ENCODE results near the gene TNFRSF1B. TPM values are rescaled to one million over a fixed set of nuclear protein-coding genes. Genes with fewer than 3 reads are reported as not detected.

Gene TNFRSF1B
- total RNA-seq, 3 donors from 2014 or later = 25.0 to 48.8 (median 35.1) TPM

DNA sequence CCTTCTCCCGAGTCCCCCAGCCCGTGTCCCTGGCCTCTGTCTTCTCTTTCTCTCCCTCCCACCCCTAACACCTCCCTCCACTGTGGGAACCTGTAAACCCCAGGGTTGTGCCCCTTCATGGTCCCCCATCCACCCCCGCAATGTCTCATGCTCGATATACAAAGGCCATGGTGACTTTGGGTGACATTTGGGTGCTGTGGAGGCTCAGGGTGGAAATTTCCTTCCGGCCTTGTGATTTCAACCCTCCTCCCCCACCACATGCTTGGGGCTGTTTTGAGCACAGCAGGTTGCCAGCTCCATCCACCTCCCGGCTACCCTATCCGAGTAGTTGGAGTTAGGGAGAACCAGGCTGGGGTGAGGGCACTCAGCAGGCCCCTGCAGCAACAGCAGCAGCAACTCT, 37.3 kb downstream of the TNFRSF1B start:
- no peaks in the 10 kb centered on the region for H3K4me1 ChIP-seq
- no peaks in the 10 kb centered on the region for H3K36me3 ChIP-seq
- no peaks in the 10 kb centered on the region for H3K27me3 ChIP-seq
- no peak overlapping the region for H3K27ac ChIP-seq
- no peak for DNase-seq (ENCODE audit: low spot score in 2 of 2)
- no peaks in the 10 kb centered on the region for H3K9me3 ChIP-seq
- H3K4me3 ChIP-seq = no peak overlapping the region
- TF ChIP-seq POLR2AphosphoS5 (IDR thresholded peaks at IDR 0.05) = no peak
- TF ChIP-seq, protein P1, sequence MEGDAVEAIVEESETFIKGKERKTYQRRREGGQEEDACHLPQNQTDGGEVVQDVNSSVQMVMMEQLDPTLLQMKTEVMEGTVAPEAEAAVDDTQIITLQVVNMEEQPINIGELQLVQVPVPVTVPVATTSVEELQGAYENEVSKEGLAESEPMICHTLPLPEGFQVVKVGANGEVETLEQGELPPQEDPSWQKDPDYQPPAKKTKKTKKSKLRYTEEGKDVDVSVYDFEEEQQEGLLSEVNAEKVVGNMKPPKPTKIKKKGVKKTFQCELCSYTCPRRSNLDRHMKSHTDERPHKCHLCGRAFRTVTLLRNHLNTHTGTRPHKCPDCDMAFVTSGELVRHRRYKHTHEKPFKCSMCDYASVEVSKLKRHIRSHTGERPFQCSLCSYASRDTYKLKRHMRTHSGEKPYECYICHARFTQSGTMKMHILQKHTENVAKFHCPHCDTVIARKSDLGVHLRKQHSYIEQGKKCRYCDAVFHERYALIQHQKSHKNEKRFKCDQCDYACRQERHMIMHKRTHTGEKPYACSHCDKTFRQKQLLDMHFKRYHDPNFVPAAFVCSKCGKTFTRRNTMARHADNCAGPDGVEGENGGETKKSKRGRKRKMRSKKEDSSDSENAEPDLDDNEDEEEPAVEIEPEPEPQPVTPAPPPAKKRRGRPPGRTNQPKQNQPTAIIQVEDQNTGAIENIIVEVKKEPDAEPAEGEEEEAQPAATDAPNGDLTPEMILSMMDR (IDR thresholded peaks at IDR 0.05) = no peak
- TF ChIP-seq POLR2A (IDR thresholded peaks at IDR 0.05) = no peak
- intact Hi-C loops (cut with DNase I; ENCODE audit: low total_unique reads) = no loop called here

DNA sequence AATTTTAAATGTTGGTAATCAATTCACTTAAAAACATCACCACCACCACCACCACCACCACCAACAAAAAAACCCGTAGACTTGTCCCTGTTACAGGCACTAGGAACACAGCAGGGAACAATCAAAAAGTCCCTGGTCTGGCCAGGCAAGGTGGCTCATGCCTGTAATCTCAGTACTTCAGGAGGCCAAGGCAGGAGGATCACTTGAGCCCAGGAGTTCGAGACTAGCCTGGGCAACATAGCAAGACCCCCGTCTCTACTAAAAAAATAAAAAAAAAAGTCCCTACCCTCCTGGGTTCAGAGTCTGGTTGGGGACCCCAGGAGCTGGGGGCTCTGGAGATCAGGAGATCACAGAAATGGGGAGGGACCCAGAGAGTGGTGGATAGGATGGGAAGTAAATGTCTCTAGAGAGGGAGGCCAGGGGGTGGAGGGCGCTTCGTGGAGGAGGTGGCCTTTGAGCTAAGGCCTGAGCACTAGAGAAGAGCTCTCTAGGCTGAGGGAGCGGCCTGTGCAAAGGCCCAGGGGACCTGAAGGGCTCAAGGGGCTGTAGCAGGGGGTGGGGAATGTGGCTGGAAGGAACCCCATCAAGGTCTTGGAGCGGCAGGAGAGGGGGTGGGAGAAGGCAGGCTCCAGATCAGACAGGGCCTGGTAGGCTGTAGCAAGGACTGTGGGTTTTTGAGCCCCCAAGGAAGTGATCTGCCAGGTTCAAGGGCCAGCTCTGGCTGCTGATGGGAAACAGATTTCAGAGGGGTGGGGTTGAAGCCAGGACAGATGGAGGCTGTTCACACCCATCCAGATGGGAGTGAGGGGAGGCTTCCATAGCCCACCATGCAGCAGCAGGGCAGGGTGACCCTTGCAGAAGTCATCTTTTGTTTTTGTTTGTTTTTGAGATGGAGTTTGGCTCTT, 38.2 kb downstream of the TNFRSF1B start:
- TF ChIP-seq, protein P1 (IDR thresholded peaks at IDR 0.05) = no peak
- TF ChIP-seq POLR2A (IDR thresholded peaks at IDR 0.05) (no peak), POLR2AphosphoS5 (IDR thresholded peaks at IDR 0.05) (no peak)
- Histone ChIP-seq H3K9me3 (no peaks in the 10 kb centered on the region), H3K27ac (no peak overlapping the region), H3K36me3 (no peaks in the 10 kb centered on the region), H3K4me1 (no peaks in the 10 kb centered on the region), H3K27me3 (no peaks in the 10 kb centered on the region), H3K4me3 (no peak overlapping the region)
- DNase-seq (ENCODE audit: low spot score in 2 of 2) = no peak
- intact Hi-C loops (cut with DNase I; ENCODE audit: low total_unique reads) = no loop called here

DNA sequence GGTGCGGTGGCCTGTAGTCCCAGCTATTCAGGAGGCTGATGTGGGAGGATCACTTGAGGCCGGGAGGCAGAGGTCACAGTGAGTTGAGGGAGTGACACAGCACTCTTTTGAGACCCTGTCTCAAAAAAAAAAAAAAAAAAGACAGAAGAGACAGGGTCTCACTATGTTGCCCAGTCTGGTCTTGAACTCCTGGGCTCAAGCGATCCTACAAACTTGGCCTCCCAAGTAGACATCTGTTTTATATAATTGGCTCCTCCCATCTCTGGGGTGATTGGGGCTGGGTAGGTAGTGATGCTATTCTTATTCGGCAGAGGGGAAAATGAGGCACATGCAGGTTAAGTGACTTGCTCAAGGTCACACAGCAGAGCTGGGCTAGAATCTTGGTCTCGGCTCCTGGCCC, 39.4 kb downstream of the TNFRSF1B start:
- Histone ChIP-seq H3K4me1 (no peaks in the 10 kb centered on the region), H3K9me3 (no peaks in the 10 kb centered on the region), H3K27me3 (no peaks in the 10 kb centered on the region), H3K4me3 (no peak overlapping the region), H3K36me3 (no peaks in the 10 kb centered on the region), H3K27ac (no peak overlapping the region)
- intact Hi-C loops (cut with DNase I; ENCODE audit: low total_unique reads) = loop anchor here (2.0 kb wide), 1 partner anchor 75 kb away; no protein-coding TSS in a partner anchor
- DNase-seq (ENCODE audit: low spot score in 2 of 2) = no peak
- TF ChIP-seq, protein P1 (IDR thresholded peaks at IDR 0.05) = no peak
- TF ChIP-seq POLR2AphosphoS5 (IDR thresholded peaks at IDR 0.05) (no peak), POLR2A (IDR thresholded peaks at IDR 0.05) (no peak)

DNA sequence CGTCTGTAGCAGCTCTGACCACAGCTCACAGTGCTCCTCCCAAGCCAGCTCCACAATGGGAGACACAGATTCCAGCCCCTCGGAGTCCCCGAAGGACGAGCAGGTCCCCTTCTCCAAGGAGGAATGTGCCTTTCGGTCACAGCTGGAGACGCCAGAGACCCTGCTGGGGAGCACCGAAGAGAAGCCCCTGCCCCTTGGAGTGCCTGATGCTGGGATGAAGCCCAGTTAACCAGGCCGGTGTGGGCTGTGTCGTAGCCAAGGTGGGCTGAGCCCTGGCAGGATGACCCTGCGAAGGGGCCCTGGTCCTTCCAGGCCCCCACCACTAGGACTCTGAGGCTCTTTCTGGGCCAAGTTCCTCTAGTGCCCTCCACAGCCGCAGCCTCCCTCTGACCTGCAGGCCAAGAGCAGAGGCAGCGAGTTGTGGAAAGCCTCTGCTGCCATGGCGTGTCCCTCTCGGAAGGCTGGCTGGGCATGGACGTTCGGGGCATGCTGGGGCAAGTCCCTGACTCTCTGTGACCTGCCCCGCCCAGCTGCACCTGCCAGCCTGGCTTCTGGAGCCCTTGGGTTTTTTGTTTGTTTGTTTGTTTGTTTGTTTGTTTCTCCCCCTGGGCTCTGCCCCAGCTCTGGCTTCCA, 40.1 kb downstream of the TNFRSF1B start:
- DNase-seq (ENCODE audit: low spot score in 2 of 2) = no peak
- intact Hi-C loops (cut with DNase I; ENCODE audit: low total_unique reads) = loop anchor here (2.0 kb wide), 1 partner anchor 76 kb away; no protein-coding TSS in a partner anchor
- H3K4me1 ChIP-seq = no peaks in the 10 kb centered on the region
- no peaks in the 10 kb centered on the region for H3K36me3 ChIP-seq
- H3K27me3 ChIP-seq = no peaks in the 10 kb centered on the region
- H3K4me3 ChIP-seq = no peak overlapping the region
- H3K9me3 ChIP-seq = no peaks in the 10 kb centered on the region
- TF ChIP-seq, protein P1 (IDR thresholded peaks at IDR 0.05) = no peak
- TF ChIP-seq POLR2A (IDR thresholded peaks at IDR 0.05) = no peak
- TF ChIP-seq POLR2AphosphoS5 (IDR thresholded peaks at IDR 0.05) = no peak
- H3K27ac ChIP-seq = no peak overlapping the region

DNA sequence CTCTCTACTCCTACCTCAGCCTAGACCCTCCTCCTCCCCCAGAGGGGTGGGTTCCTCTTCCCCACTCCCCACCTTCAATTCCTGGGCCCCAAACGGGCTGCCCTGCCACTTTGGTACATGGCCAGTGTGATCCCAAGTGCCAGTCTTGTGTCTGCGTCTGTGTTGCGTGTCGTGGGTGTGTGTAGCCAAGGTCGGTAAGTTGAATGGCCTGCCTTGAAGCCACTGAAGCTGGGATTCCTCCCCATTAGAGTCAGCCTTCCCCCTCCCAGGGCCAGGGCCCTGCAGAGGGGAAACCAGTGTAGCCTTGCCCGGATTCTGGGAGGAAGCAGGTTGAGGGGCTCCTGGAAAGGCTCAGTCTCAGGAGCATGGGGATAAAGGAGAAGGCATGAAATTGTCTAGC, 41.5 kb downstream of the TNFRSF1B start:
- TF ChIP-seq, protein P1 (IDR thresholded peaks at IDR 0.05) = no peak
- TF ChIP-seq POLR2A (IDR thresholded peaks at IDR 0.05) = no peak
- no peak for TF ChIP-seq POLR2AphosphoS5 (IDR thresholded peaks at IDR 0.05)

More for the DNA sequence above, 41.5 kb downstream of the TNFRSF1B start:
- Histone ChIP-seq H3K27me3 (no peaks in the 10 kb centered on the region), H3K36me3 (no peaks in the 10 kb centered on the region), H3K9me3 (no peaks in the 10 kb centered on the region), H3K27ac (no peak overlapping the region), H3K4me3 (no peak overlapping the region), H3K4me1 (no peaks in the 10 kb centered on the region)
- intact Hi-C loops (cut with DNase I; ENCODE audit: low total_unique reads) = no loop called here
- no peak for DNase-seq (ENCODE audit: low spot score in 2 of 2)
